ENCODE measurements around the gene FOXRED2.

- no peak for TF ChIP-seq CTCF (IDR thresholded peaks at IDR 0.05)
- TF ChIP-seq NFIC (IDR thresholded peaks at IDR 0.05; ENCODE audit: borderline replicate concordance): no peak
- no peak for TF ChIP-seq USF2 (IDR thresholded peaks at IDR 0.05; ENCODE audit: borderline replicate concordance, low read depth, low read length)
- TF ChIP-seq TAF1 (IDR thresholded peaks at IDR 0.05; ENCODE audit: borderline replicate concordance, low read depth, low read length): no peak
- TF ChIP-seq ELF1 (IDR thresholded peaks at IDR 0.05): no peak
- TF ChIP-seq EZH2phosphoT487 (IDR thresholded peaks at IDR 0.05; ENCODE audit: borderline replicate concordance, low read depth): no peak
- no peak for TF ChIP-seq RAD21 (IDR thresholded peaks at IDR 0.05; ENCODE audit: low read length)
- no peak for TF ChIP-seq POLR2AphosphoS5 (IDR thresholded peaks at IDR 0.05; ENCODE audit: low read depth, low read length)
Measured at GRCh38 chr22:36453855-36454378, 52.9 kb downstream of the FOXRED2 start.

All from SK-N-SH (cell line).